ENCODE data around the gene SRP14.
"Not testable (repeated sequence)": the region's sequence is repeated elsewhere in the genome, so short reads cannot be mapped to it uniquely, and the experiment has no call there.

The SRP14 gene

DNA sequence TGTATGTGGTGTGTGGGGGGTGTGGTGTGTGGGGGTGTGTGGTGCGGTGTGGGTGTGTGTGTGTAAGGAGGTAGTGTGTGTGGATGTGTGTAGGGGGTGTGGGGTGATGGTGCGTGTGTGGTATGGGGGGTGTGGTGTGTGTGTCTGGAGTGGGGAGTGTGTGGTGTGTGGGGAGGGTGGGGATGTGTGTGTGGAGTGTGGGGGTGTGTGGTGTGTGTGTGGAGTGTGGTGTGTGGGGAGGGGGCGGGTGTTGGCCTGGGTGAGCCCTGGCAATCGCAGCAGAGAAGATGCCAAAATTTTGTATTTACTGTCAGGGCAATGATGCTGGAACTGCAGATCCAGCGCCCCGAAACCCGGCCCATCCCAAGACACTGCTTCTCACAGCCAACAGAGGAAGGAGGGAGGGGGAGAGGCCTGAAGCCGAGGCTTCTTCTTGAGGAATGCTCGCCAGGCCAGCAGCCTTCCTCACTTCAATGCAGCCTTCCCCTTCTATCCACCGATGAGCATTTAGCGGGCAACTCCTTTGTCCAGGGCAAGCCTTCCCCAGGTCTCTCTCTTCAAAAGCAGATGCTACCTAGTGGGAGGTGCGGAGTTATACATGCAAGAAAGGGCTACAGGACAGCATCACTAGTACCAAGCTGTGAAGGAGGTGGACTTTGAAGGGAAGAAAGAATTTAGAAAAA, 11.9 kb upstream of the SRP14 start:
- DNase-seq (ENCODE audit: low spot score) (no peak), FAIRE-seq (peak; percentile 99)

DNA sequence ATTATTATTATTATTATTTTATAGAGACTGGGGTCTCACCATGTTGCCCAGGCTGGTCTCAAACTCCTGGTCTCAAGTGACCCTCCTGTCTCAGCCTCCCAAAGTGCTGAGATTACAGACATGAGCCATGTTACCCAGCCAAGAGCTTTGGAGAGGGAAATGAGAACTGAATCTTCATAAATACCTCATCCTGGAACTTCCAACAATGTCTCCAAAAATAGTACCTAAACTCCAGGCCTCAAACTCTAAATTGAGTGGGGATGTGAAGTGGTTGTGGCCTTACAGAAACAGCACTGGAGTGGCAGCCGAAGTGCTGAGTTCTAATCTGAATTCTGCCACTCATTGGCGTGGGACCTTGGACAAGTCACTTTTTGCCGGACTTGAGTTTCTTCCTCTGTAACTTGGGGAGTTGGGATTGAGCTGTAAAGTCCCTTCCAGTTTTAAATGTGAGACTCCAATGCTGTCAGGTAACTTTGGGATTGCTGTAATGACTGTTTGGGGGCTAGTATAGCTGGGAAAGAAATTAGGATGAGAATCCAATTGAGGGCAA, 10.0 kb upstream of the SRP14 start:
- no peak for DNase-seq (ENCODE audit: low spot score)
- FAIRE-seq = no peak

GRCh38 chr15:40048211-40048792, 9.3 kb upstream of the SRP14 start:
- no peak for FAIRE-seq
- no peak for DNase-seq (ENCODE audit: low spot score)

DNA sequence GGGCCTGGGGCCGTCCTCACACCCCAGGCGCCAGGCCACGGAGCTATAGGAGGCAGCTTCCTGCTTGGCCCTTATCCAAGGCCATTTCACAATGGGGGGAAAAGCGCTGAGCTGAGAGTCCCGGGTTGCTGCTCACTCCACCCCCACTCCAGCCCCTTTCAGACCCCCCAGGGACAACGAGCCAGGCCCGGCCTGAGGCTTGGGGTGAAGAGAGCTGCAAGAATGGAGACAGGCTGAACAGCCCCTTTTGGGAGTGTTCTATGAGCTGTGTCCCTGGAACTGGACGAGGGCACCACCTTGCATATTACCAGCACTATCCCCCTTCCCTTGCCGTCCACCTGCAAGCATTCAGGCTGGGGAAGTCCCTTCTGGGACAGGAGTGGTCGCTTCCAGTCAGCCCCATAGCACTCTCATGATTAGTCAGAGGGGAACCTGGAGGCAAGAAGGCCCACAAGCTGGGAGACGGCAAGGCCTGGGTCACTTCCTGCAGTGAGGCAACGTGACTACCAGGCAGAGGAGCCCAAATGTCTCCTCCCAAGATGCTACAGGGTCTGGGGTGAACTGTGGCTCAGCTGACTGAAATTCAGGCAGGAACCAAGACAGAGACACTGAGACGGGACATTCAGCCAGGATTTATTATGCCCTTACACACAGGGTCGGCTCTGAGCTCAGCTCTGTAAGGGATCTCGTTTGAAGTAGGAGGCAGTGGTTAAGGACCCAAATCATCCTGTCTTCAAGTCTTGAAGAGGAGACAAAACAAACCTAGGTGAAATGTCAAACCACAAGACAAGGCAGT, 8.6 kb upstream of the SRP14 start:
- no peak for DNase-seq (ENCODE audit: low spot score)
- no peak for FAIRE-seq

DNA sequence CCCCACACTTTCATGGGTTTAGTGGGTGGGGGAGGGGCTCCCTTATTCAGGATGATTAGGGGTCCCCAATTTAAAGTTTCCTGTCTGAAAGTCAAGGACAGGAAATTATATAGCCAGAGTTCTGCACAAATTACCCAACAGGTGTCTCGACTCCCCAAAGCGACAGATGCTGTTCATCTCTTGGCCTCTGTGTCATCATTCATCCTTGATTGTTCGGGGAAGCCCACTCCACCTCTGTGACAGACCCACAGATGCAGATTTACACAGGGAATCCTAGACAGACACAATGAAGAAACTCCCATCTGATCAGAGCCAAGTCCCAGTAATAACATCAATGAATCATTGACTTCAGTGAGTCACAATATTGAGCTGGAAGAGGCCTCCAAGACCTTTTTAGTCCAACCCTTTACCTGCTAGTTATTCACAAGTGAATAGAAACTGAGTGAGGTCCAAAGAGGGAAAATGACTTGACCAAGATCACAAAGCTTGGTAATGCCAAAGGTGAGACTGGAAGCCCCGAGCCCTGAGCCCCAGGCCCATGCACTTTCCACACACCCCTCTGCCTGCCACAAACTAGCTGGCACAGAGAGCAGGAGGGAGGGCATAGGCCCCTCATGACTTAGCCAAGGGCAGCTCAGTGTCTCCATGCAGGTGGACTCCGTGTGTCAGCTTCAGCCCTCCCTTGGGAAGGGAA, 7.9 kb upstream of the SRP14 start:
- DNase-seq (ENCODE audit: low spot score) (no peak), FAIRE-seq (no peak)

DNA sequence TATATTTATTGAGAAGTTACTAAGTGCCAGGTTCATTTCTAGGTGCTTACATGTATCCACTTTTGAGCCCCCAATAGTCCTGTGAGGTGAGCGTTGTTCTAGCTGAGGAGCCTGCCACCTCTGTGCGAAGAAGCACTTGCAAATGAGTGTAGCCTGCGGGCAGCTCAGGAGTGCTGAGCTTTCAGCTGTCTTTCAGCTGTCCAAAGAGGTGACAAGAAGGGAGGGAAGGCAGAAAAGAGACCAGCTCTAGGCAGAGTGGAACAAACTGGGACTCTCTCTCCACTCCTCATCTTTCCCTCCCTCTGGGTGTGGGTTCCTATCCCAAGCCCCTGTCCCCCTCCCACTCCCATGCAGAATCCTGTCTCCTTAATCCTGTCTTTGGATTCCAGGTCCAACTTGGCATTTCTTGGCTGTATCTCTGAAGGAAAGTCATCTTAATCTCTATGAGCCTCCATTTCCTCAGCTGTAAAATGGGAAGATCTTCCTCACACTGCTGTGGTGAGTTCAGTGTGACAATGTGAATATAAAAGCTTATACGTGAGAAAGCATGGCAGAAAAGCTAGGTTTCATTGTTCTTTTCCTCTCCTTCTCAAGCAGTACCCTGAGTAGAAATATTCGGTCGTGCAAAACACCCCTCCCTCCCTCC, 6.7 kb upstream of the SRP14 start:
- DNase-seq (ENCODE audit: low spot score) = no peak
- no peak for FAIRE-seq

- peak; percentile 91 for DNase-seq (ENCODE audit: low spot score)
- peak; percentile 89 for FAIRE-seq
Measured at GRCh38 chr15:40044717-40045571, 6.0 kb upstream of the SRP14 start.

DNA sequence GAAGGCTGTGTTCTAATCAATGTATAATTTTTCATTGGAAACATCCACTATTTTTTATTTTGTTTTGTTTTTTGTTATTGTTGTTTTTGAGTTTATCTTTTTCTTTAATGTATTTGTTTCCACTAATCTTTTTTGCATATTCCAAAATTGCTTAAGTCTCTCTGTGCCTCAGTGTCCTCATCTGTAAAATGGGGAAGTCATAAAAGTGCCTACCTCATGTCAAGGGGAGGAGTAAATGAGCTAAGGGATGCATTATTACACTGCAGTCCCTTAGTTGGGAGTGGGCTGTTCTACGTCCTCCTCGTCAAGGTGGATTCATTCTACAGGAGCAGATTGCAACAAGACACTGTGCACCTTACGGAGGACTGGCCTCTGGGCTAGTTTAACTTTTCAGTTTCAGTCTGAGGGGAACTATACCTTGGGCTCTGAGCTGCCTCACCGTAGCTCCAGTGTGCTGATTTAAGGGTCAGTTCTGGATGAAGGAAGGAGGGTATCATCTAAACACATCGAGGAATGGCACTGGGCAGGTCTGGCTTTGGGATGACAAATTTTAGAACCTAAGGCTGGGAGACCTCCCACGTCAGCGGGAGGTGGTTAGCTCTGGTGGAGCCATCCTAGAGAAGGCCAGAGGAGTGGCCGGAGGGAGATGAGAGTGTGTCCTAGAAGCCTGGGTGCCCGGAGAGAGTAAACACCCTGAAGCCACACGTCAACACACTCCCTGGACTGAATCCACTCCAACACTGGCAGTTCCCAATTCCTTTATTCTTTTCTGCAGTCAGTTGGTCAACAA, 5.1 kb upstream of the SRP14 start:
- FAIRE-seq = no peak
- DNase-seq (ENCODE audit: low spot score) = no peak

DNA sequence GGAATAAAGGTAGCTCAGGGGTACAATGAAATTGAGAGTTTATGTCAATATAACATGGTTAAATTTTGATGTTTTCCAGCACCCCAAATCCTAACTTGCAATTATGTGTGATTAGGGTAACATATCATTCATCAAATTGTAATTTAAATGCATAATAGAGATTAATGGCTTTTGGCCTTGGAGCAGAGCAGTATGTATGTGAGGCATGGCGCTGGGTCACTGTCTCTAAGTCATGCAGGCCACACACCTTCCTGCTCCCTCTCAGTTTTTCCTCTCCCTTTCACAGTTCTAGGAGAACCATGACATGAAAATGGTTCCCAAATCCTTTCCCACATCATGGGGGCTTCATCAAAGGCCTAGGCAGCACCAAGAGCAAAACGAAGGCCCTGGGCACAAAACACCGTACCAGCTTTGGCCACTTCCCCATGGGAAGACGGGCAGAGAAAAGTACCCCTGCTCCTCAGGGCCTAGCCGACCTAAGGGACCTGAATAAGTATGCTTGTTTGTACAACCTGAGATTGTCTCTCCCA, 3.9 kb upstream of the SRP14 start:
- DNase-seq (ENCODE audit: low spot score) (no peak), FAIRE-seq (no peak)

DNA sequence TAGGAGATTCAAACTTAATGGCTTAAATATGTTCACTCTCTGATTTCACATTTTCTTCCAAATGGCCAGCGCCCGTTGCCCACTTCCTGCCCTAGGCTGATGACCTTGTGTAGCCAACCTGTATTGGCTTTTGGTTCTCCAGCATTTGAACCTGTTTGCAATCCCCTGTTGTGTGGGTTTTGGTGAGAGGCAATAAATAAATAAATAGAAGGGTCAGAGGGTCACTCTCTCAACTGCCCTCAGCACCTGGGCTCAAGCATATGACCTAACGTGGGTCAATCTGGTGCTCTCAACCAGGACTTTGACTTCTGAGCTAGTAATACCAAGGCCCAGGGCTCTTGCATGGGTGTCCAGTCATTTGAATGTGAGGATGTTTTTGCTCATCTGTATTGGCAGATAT, 1.8 kb upstream of the SRP14 start:
- FAIRE-seq = no peak
- DNase-seq (ENCODE audit: low spot score) = no peak

- FAIRE-seq (no peak), DNase-seq (ENCODE audit: low spot score) (no peak)
Measured at GRCh38 chr15:40040293-40040635, 1.3 kb upstream of the SRP14 start.

DNA sequence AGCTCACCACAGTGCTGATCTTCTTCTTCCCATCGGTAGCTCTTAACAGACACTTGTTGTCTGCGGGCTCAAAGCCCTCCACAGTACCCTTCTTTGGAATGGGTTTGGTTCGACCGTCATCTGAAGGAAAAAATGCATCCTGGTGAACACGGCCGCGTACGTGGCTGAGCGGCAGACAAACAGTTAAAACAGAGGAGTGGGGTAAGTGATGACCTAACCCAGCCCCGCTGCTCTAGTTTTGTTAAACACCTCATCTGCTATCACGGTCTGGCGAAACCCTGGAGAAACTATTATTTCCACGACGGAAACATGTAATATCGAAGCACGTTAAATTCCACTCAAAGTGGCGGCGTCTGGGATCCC, 725 bp downstream of the SRP14 start:
- no peak for FAIRE-seq
- no peak for DNase-seq (ENCODE audit: low spot score)

GRCh38 chr15:40037721-40038120, 1.3 kb downstream of the SRP14 start:
- no peak for FAIRE-seq

GRCh38 chr15:40035182-40035581, 3.8 kb downstream of the SRP14 start:
- FAIRE-seq; DNase-seq (ENCODE audit: low spot score): not testable (repeated sequence)

More at GRCh38 chr15:40037721-40038120, 1.3 kb downstream of the SRP14 start:
- DNase-seq (ENCODE audit: low spot score) = no peak

GRCh38 chr15:40034186-40034946, 4.6 kb downstream of the SRP14 start:
- no peak for FAIRE-seq
- DNase-seq (ENCODE audit: low spot score) = no peak

GRCh38 chr15:40032125-40032839, 6.7 kb downstream of the SRP14 start:
- DNase-seq (ENCODE audit: low spot score) (no peak), FAIRE-seq (no peak)

DNA sequence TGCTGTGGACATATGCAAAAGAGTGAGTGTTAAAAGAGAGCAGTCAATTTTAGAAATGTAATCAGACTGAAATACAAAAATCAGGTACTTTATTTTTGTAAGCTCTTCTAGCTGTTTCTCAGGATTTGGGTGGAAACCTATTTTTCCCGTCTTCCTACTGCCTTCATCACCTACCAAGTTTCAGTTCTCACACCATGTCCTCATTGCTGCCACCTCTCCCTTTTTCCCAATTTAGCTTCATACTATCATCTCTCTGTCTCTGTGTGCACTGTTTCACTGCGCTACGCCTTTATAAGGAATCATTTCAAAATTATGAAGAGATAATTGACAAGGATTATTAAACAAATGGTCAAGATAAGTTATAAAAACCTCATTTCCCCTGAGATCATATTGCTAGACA, 7.7 kb downstream of the SRP14 start:
- FAIRE-seq (no peak), DNase-seq (ENCODE audit: low spot score) (no peak)

Data from urothelium cell line (cell line).